Measurements from ENCODE around the gene JUNB.
A peak's percentile ranks its signal among the peaks of the same experiment; 100 is the strongest.

JUNB gene

DNA sequence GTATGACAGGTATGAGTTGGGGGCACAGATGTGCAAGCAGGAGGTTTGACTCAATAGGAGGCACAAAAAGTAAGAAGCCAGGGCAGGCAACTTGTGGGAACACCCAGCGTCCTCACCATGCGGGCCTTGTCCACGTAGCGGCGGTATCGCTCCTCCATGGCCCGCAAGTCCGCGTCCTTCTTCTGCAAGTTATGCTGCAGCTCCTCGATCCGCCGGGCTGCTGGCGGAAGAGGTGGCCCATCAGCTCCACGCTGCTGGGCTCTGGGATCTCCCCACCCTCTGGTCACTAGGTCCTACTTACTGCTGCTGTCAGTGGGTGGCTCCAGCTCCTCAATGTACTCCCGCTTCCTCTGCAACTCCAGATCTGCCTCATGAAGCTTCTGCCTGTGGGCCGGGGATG is 26.6 kb upstream of the JUNB start:
- no peak for DNase-seq (ENCODE audit: low read depth)
- no peak overlapping the region for H3K4me3 ChIP-seq (ENCODE audit: low read depth, low read length)
- TF ChIP-seq, protein P1, sequence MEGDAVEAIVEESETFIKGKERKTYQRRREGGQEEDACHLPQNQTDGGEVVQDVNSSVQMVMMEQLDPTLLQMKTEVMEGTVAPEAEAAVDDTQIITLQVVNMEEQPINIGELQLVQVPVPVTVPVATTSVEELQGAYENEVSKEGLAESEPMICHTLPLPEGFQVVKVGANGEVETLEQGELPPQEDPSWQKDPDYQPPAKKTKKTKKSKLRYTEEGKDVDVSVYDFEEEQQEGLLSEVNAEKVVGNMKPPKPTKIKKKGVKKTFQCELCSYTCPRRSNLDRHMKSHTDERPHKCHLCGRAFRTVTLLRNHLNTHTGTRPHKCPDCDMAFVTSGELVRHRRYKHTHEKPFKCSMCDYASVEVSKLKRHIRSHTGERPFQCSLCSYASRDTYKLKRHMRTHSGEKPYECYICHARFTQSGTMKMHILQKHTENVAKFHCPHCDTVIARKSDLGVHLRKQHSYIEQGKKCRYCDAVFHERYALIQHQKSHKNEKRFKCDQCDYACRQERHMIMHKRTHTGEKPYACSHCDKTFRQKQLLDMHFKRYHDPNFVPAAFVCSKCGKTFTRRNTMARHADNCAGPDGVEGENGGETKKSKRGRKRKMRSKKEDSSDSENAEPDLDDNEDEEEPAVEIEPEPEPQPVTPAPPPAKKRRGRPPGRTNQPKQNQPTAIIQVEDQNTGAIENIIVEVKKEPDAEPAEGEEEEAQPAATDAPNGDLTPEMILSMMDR (IDR thresholded peaks at IDR 0.05; ENCODE audit: low read depth, low read length, missing control alignments), result no peak

DNA sequence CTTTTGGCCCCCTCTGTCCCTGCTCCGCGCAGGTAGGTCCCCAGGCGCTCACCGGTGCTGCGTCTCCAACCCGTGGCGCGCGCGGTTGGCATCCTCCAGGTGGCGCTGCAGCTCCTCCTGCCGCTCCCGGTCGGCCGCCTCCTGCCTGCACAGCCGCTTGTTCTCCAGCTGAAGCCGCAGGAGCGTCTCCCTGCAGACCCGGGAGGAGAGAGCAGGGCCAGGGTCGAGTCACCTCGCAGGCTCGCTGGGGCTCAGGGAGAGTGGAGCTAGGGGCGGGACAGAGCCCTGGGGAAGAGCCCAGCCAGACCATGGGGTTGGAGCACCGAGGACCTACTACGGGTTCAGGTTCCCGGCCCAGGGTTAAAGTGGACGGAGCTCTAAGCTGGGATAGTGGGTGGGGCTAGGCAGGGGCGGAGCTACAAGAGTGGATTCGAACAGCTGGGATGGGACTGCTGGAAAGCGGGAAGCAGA is 25.2 kb upstream of the JUNB start:
- DNase-seq (ENCODE audit: low read depth), result no peak
- TF ChIP-seq, protein P1 (IDR thresholded peaks at IDR 0.05; ENCODE audit: low read depth, low read length, missing control alignments), result peak; percentile 59
- H3K4me3 ChIP-seq (ENCODE audit: low read depth, low read length), result no peak overlapping the region

DNA sequence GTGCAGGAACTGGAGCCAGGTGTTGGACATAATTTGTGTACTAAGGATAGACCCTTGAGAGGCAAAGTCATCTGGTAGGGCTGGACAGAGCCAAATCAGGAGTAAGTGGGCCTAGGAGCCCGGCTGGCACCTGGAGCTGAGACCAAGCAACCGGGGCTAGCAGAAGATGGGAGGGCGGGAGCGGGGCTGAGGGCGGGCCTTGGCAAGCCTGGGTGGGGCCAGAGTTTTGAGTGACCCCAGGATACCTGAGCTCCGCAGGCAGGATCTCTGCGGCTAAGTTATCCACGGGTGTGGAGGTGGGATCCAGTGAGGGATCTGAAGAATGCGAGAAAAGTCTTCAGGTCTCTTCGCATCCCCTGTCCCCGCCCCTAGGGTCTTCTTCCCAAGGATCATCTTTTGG is 24.1 kb upstream of the JUNB start:
- TF ChIP-seq, protein P1 (IDR thresholded peaks at IDR 0.05; ENCODE audit: low read depth, low read length, missing control alignments), result no peak
- H3K4me3 ChIP-seq (ENCODE audit: low read depth, low read length), result no peak overlapping the region
- no peak for DNase-seq (ENCODE audit: low read depth)

DNA sequence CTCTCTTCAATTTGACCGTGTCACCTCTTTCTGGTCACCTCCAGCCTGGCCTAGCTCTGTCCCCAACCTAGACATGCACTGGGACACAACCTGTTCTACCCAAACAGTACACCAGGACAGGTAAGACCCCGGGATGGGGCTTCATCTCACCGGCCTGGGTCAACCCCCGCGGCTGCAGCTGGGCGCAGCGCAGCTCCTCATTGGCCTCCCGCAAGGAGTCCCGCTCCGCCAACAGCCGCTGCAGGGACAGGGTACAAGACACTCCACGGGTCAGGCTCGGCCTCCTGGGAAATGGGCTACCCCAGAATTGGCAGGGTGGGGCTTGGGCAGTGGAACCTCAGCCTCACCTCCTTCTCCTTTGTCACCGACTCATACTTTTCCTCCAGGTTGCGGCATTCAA is 23.6 kb upstream of the JUNB start:
- H3K4me3 ChIP-seq (ENCODE audit: low read depth, low read length), result no peak overlapping the region
- TF ChIP-seq, protein P1 (IDR thresholded peaks at IDR 0.05; ENCODE audit: low read depth, low read length, missing control alignments), result no peak
- DNase-seq (ENCODE audit: low read depth), result no peak

DNA sequence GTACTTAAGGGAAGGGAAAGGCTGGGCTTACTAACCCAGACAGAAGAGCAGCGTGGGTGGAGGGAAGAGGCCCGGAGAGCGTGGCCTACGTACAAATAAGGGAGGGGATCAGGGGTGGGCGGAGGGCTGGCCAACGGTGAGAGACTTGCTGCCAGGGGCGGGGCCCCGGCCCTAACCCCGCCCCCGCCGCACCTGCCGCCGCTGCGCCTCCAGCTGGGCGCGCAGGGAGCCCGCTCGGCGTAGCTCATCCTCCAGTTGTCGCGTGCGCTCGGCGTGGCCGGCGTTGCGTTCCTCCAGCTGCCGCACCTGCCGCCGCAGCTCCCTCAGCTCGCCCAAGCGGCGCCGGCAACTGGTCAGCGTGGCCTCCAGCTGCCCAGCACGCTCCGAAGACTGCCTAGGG is 21.6 kb upstream of the JUNB start:
- H3K4me3 ChIP-seq (ENCODE audit: low read depth, low read length), result no peak overlapping the region; the same call in 1 of the 2 replicates
- DNase-seq (ENCODE audit: low read depth), result no peak
- TF ChIP-seq, protein P1 (IDR thresholded peaks at IDR 0.05; ENCODE audit: low read depth, low read length, missing control alignments), result no peak

DNA sequence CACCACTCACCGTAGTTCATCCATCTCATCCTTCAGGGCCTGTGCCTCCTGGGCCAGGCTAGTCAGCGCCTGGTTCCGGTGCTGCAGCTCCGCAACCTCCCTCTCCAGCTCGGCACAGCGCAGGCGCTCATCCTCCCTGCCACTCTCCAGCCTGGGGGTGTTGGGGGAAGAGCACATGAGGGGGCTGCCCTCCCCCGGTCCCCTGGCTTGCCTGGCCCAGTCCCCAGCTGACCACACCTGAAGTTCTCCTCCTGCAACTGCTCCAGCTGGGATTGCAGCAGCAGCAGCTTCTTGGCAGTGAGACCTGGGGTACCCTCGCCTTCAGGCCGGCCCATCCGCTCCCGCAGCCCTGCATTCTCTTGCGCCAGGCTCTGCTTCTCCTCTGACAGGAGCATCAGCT is 20.4 kb upstream of the JUNB start:
- TF ChIP-seq, protein P1 (IDR thresholded peaks at IDR 0.05; ENCODE audit: low read depth, low read length, missing control alignments), result no peak
- no peak overlapping the region for H3K4me3 ChIP-seq (ENCODE audit: low read depth, low read length)
- DNase-seq (ENCODE audit: low read depth), result no peak

DNA sequence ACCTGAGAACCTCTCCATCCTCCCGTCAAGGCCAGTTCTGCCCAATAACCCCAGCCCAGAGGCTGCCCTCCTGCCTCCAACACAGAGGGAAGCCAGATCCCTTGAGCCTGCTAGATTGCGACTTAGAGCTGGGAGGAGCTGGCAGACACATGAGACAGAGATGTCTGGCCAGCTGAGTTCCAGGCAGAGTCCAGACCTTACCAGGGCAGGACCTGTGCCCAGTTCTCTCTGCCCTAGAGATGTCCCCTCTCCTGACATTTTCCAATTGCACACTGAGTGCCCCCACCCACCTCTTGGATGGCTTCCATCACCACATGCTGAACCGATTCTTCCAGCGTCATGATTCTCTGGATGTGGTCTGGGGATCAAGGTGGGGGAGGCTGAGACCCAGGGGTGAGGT is 19.0 kb upstream of the JUNB start:
- no peak overlapping the region for H3K4me3 ChIP-seq (ENCODE audit: low read depth, low read length)
- no peak for DNase-seq (ENCODE audit: low read depth)

More for the DNA sequence above, 19.0 kb upstream of the JUNB start:
- TF ChIP-seq, protein P1 (IDR thresholded peaks at IDR 0.05; ENCODE audit: low read depth, low read length, missing control alignments), result no peak
